ENCODE results near the gene C17orf50. TPM values are rescaled to one million over a fixed set of nuclear protein-coding genes. Genes with fewer than 3 reads are reported as not detected.

Gene C17orf50
- total RNA-seq, 4 donors from 2014 or later, result not detected

- intact Hi-C loops (cut with DNase I; ENCODE audit: low total_unique reads), result loop anchor here (5.0 kb wide), 2 partner anchors 36 to 756 kb away; no protein-coding TSS in a partner anchor
- peaks cover 8 to 17% of the 10 kb centered on the region in 2 donors for H3K4me1 ChIP-seq
- no peak for DNase-seq
- in situ Hi-C loops (cut with MboI; ENCODE audit: low sequenced_read_pairs in 4 of 4), result loop anchor here in 1 of 4 donors (25.0 kb wide), 1 partner anchor 571 kb away; no protein-coding TSS in a partner anchor
- H3K4me3 ChIP-seq, result no peak overlapping the region
- no peaks in the 10 kb centered on the region for H3K36me3 ChIP-seq
- no peak overlapping the region for H3K27ac ChIP-seq
- TF ChIP-seq CTCF (IDR thresholded peaks at IDR 0.05 in 4 of 5, conservative IDR thresholded peaks at IDR 0.05 in 1 of 5), result no peak
- TF ChIP-seq POLR2A (IDR thresholded peaks at IDR 0.05), result no peak
- no peak for ATAC-seq
- H3K27me3 ChIP-seq, result no peaks in the 10 kb centered on the region
- H3K9me3 ChIP-seq, result no peaks in the 10 kb centered on the region
These were observed 27.3 kb upstream of the C17orf50 start for GRCh38 chr17:35733366-35733765.

DNA sequence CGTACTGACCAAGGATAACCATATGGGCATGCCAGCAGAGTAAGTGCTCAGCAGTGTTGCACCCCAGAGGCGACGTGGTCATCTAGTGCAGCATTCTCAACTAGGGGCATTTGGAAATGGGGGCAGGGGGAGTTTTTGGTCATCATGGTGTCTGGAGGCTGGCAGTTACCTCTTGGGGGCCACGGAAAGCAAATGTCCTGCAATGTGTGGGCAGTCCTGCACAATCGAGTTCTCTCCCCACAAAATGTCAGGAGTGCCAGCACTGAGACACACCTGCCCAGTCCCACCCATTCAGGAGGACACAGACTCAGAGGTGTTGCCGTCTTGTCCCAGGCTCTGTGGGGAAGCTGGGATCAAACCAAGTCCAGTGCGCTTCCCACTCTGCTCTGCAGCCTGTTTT is 26.3 kb upstream of the C17orf50 start:
- in situ Hi-C loops (cut with MboI; ENCODE audit: low sequenced_read_pairs in 4 of 4), result loop anchor here in 1 of 4 donors (25.0 kb wide), 1 partner anchor 572 kb away; no protein-coding TSS in a partner anchor
- no peak for ATAC-seq
- H3K27ac ChIP-seq, result no peak overlapping the region
- H3K4me1 ChIP-seq, result peaks cover 8 to 17% of the 10 kb centered on the region in 2 donors
- H3K27me3 ChIP-seq, result no peaks in the 10 kb centered on the region
- H3K4me3 ChIP-seq, result no peak overlapping the region
- H3K9me3 ChIP-seq, result no peaks in the 10 kb centered on the region
- DNase-seq, result no peak
- TF ChIP-seq POLR2A (IDR thresholded peaks at IDR 0.05) (no peak), CTCF (IDR thresholded peaks at IDR 0.05 in 4 of 5, conservative IDR thresholded peaks at IDR 0.05 in 1 of 5) (no peak)
- H3K36me3 ChIP-seq, result no peaks in the 10 kb centered on the region
- intact Hi-C loops (cut with DNase I; ENCODE audit: low total_unique reads), result loop anchor here (5.0 kb wide), 2 partner anchors 37 to 757 kb away; no protein-coding TSS in a partner anchor

GRCh38 chr17:35735036-35735805 is 25.5 kb upstream of the C17orf50 start:
- ATAC-seq (no peak), DNase-seq (no peak)
- in situ Hi-C loops (cut with MboI; ENCODE audit: low sequenced_read_pairs in 4 of 4) (loop anchor here in 1 of 4 donors (25.0 kb wide), 1 partner anchor 573 kb away; no protein-coding TSS in a partner anchor), intact Hi-C loops (cut with DNase I; ENCODE audit: low total_unique reads) (no loop called here)
- H3K27ac ChIP-seq, result no peak overlapping the region
- no peaks in the 10 kb centered on the region for H3K9me3 ChIP-seq
- H3K27me3 ChIP-seq, result no peaks in the 10 kb centered on the region
- no peak overlapping the region for H3K4me3 ChIP-seq
- peaks cover 8 to 17% of the 10 kb centered on the region in 2 donors for H3K4me1 ChIP-seq
- H3K36me3 ChIP-seq, result no peaks in the 10 kb centered on the region
- TF ChIP-seq POLR2A (IDR thresholded peaks at IDR 0.05) (no peak), CTCF (IDR thresholded peaks at IDR 0.05 in 4 of 5, conservative IDR thresholded peaks at IDR 0.05 in 1 of 5) (no peak)

GRCh38 chr17:35736236-35736635 is 24.5 kb upstream of the C17orf50 start:
- intact Hi-C loops (cut with DNase I; ENCODE audit: low total_unique reads), result no loop called here
- in situ Hi-C loops (cut with MboI; ENCODE audit: low sequenced_read_pairs in 4 of 4), result loop anchor here in 1 of 4 donors (25.0 kb wide), 1 partner anchor 574 kb away; no protein-coding TSS in a partner anchor
- no peak for ATAC-seq

More at GRCh38 chr17:35736236-35736635, 24.5 kb upstream of the C17orf50 start:
- TF ChIP-seq CTCF (IDR thresholded peaks at IDR 0.05 in 4 of 5, conservative IDR thresholded peaks at IDR 0.05 in 1 of 5), result no peak
- no peak for TF ChIP-seq POLR2A (IDR thresholded peaks at IDR 0.05)
- Histone ChIP-seq H3K4me1 (peaks cover under 1 to 12% of the 10 kb centered on the region in 2 donors), H3K36me3 (no peaks in the 10 kb centered on the region), H3K27ac (no peak overlapping the region), H3K9me3 (no peaks in the 10 kb centered on the region), H3K27me3 (no peaks in the 10 kb centered on the region), H3K4me3 (no peak overlapping the region)
- DNase-seq, result no peak
